ENCODE measurements around the gene ASCL1.

The ASCL1 gene

DNA sequence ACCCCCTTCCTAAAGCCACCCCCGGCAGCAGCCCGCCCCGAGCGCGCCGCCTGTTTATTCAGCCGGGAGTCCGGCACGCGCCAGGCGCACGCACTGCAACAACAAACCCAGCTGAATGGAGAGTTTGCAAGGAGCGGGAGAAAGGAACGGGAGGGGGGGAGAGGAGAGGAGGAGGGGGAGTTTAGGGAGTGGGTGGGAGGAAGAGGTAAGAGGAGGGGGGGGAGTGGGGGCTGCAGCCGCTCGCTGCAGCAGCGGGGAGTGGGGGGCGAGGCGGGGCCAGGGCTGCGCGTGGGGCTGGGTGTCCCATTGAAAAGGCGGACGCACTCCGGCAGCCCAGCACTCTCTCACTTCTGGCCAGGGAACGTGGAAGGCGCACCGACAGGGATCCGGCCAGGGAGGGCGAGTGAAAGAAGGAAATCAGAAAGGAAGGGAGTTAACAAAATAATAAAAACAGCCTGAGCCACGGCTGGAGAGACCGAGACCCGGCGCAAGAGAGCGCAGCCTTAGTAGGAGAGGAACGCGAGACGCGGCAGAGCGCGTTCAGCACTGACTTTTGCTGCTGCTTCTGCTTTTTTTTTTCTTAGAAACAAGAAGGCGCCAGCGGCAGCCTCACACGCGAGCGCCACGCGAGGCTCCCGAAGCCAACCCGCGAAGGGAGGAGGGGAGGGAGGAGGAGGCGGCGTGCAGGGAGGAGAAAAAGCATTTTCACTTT is at the start of gene ASCL1:
TSS of gene ASCL1 (plus strand) at position 336 of the 712 bp plus-strand sequence. CDS start 571 bp downstream, outside the sequence.
- no peak for DNase-seq (ENCODE audit: low spot score)

DNA sequence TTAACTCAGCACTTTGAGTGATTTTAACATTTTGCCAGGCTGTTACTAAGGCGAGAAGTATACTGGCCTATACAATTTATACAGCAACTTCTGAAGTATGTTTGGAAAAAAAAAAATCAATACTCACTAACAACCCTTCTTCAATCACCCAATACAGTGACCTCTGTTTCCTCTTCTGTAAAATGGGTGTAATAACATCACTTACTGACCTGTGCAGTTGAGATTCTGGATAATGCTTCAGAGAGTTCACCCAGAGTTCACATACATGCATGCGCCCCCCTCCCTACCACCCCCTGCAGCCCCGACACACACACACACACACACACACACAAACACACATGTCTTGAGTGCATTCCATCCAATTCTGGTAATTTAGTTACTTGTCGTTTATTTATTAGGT is 49.6 kb upstream of the ASCL1 start:
- no peak for DNase-seq (ENCODE audit: low spot score)

DNA sequence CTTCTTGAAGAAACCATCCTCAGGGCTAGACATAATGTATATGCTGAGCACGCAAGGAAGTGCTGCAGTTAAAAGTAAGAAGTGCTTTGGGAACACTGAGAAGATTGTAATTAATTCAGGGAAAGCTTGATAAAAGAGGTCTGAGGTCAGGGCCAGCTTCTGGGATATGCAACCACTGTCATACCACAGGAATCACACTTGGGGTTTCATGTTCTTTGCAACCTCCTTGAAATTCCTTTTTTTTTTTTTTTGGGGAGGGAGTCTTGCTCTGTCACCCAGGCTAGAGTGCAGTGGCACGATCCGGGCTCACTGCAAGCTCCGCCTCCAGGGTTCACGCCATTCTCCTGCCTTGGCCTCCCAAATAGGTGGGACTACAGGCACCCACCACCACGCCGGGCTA is 47.3 kb upstream of the ASCL1 start:
- DNase-seq (ENCODE audit: low spot score), result no peak

DNA sequence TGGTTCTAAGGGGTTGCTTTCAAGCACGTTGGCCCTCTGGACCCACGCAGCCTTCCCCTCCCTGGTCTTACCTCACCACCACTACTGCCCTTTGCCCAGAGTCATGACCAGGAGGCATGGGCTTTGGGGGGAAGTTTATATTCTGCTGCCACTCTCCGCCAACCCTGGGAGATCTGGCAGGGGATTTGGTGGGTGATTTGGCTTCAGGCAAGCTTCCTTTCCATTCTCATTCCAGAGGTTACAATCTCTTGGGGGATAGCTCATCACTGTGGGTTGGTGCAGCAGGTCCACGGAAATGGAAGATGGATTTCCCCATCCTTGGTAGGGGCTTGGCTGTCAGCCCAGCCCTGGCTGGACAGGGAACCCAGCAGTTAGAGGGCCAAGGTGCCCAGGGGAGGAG is 46.7 kb upstream of the ASCL1 start:
- no peak for DNase-seq (ENCODE audit: low spot score)

DNA sequence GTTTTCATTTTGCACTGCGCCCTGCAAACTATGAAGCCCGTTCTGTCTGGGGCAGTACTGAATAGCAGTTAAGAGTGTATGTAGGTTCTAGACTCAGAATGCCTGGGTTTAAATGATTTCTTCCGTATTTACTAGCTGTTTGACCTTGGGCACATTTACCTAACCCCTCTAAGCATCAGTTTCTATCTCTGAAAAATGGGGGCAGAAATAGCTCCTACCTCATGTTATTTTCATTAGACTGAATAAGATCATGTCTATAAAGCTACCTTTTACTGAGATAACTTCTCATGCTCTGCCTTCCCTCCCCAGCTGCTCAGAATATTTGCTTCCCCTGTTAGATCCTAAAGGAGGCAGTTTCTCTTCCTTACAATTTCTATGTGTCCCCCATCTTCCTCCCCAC is 46.2 kb upstream of the ASCL1 start:
- DNase-seq (ENCODE audit: low spot score), result no peak

DNA sequence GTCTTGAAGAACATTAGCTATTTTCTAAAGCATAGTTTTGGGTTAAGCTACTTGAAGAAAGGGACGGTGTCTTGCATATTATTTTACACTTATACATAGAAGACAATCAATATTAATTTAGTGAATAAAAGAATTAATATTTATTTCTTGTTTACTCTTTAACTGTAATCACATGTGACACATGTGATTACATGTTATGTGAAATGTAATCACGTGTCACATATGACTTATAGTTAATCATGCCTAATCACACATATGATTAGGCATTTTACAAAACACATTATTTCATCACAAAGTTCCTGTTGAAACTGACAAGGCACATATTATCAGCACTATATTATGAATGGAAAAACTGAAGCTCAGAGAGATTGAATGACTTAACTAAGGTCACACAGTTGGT is 45.2 kb upstream of the ASCL1 start:
- DNase-seq (ENCODE audit: low spot score), result no peak

DNA sequence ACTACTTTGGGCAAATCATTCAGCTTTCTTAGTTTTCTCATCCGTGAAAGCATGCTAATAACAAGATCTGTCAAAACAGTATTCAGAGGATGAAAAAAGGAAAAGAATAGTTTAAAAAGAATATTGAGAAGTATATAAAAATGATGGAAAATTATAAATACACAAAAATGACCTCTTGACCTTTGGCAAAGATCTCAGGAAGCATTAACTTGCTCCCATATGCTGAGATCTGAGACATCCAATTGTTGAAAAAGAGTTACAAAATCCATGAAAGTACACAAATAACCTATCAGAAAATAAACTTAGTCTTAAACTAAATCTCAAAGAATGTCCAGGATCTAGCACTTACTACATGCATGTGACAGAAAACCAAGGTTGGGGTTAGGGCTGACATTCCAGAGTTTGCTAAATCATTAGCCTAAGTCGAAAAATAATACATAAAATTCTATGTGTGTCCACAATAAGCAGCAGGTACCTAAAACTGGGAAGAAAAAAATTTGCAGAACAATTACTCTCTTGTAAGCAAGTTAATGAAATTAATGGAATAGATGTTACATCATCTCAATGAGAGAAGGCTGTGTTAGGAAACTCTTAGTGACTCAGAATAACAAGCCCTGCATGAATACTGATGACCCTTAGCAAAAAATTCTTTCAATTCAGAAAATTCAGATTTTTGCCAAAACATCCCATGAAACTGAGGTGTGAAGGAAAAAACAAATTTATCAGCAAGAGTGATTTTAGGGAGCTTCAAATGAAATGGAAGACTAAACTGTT is 43.8 kb upstream of the ASCL1 start:
- DNase-seq (ENCODE audit: low spot score), result no peak

DNA sequence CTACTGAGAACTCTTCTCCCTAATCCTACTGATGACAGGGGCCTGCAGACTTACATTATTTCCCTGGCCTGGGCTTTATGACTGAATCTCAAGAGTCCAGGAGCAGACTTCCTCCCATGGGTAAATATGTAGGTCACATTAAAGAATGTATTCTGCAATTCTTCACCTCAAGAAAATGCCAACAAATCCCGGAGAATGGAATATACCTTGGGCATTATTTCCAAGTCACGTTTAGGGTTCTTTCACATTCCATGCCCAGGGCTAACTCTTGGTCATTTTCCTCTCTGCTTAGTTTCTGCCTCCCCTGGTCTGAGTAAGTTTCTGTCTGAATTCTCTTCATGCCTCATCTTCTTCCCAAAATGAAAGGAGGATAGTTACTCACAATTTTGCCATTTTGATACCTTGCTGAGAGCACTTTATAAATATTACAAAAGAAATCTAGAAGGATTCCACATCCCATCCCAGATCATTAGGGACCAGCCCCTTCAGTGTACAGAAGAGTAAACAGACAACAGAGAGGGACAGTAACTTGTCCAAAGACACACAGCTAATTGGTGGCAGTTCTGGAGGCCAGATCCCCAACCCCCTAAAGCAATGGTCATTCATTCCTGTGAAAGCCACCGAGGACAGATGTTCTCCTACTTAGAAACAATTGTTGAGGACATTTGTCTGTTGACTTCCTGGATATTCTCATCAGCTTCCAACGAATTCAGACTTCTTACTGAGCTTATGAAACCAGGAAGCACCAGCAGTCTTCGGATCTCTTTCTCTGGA is 41.0 kb upstream of the ASCL1 start:
- DNase-seq (ENCODE audit: low spot score), result no peak

DNA sequence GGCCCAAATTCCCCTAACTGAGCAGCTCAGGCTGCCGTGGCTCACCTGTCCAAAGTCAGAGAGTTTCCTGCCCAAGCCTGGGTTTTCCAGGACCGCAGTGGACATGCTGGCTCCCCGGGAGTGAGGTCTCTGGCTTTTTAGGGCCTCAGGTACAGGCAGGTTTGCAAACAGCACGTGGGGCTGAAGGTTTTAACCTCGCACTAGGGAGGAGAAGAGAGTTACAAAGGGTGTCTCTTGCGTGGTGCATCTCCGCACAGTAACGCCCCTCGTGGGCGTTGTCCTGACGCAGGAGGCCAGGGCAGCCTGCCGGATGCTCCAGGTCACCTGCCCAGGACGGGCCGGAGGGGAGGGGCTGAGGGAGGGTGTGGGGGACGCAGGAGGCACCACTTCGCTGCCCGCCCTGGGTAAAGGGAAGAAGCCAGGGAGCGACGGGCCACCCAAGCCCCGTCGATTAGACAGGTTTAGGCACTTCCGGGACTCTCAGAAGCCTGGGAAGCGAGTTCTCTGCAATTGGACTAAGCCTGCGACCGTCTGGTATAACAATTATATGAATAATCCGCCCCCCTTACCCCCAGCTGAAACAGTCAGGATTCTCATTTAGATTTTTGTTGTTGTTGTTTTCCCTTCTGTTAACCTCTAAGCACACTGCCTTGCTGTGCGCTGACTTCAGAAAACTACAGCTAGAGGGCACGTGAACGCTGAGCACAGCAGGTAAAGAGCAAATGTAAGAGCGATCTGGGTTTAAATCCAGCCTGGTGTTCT is 40.3 kb upstream of the ASCL1 start, which contains the start of gene PAH:
TSS of gene PAH (minus strand) at position 219 of the 762 bp plus-strand sequence. CDS start at position 105, 114 bp downstream.
- DNase-seq (ENCODE audit: low spot score), result no peak

DNA sequence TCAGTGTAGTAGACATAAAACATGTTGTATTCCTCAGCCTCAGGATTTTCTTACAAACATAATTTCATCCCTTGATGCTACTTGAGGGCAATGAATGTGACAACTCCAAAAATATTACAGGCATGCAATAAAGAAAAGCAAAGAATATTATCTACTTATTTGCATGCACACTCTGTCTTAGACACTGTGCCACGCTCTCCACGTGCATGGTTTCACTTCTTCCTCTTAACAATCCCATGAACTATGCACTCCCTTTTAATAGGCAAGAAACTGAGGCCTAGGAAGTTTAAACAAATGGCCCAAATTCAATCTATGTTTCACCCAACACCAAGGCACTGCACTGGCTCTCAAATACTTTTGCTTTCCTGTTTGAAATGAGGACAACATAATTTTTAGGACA is 38.6 kb upstream of the ASCL1 start:
- no peak for DNase-seq (ENCODE audit: low spot score)

DNA sequence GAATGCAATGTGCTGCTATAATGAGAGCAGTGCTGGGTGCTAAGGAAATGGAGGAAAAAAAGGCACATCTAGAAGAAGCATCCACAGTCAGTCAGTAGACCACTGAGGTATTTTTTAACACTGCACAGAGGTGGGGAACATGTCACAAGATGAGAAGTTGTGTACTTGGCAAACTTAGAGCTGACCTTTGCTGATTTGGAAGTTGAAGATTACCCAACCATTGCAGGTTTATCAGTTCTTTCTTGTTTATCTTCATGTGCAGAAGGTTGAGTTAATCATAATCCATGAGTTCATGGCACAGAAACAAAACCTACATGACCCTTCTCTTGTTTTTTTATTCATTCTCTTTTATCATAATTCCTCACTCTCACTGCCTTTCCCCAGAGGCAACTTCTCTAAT is 37.2 kb upstream of the ASCL1 start:
- DNase-seq (ENCODE audit: low spot score), result no peak

DNA sequence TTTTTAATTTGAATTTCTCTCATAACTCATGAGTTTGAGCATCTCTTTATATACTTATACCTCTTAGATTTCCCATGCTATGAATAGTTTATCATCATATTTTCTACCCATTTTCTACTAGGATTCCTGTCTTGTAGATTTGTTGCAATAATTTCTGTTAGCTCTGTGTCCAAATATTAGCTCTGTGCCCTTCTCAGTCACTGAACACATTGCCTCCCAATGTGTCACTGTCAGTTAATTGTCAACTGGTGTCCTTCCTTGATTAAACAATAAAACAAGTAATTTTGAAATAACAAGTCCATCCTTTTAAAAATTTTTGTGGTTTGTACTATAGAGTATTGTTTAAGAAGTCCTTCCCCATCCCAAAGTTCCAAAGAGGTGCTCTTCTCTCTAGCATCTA is 36.2 kb upstream of the ASCL1 start:
- DNase-seq (ENCODE audit: low spot score), result no peak

DNA sequence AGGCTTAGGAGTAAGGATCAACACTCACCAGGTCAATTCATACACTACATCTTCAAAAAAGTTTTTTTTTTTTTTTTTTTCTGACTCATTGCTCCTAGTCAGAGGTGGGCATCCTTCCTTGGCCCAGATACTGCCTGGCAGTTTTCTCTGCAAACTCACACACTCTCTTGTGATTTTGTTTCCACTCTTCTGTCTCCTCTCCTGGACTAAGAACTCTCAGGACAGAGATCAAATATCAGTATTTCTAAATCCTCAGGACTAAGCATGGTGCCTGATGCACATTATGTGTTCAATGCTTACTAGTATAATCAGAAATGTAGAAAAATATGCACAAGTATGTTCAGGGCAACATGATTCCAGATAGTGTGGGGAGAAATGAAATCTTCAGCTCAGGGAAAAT is 30.3 kb upstream of the ASCL1 start:
- DNase-seq (ENCODE audit: low spot score), result no peak

DNA sequence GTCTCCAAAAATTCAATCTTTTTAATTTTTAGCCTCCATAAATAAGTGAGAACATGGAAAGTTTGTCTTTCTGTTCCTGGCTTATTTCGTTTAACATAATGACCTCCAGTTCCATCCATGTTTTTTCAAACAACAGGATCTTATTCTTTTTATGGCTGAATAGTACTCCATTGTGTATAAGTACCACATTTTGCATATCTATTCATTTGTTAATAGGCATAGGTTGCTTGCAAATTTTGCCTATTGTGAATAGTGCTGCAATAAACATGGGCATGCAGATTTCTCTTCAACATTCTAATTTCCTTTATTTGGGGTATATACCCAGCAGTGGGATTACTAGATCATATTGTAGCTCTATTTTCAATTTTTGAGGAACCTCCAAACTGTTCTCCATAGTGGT is 24.3 kb upstream of the ASCL1 start:
- DNase-seq (ENCODE audit: low spot score), result no peak

DNA sequence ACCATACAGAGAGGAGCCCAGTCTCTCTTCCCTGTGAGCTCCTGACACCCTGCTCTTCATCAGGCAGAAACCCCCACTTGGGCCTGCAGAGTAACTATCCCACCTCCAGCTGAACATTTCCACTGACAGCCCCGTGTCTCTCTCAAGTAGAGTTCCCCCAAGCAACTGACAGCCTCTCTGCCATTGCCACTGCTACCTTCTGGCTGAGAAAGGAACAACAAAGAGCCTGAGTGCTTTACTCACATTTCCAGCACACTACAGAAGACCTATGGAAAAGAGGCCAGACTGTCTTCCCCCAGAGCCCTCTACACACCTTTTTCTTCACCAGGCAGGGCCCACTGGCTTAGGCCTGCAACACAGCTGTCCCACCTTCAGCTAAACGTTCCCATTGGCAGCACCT is 18.4 kb upstream of the ASCL1 start:
- DNase-seq (ENCODE audit: low spot score), result no peak

DNA sequence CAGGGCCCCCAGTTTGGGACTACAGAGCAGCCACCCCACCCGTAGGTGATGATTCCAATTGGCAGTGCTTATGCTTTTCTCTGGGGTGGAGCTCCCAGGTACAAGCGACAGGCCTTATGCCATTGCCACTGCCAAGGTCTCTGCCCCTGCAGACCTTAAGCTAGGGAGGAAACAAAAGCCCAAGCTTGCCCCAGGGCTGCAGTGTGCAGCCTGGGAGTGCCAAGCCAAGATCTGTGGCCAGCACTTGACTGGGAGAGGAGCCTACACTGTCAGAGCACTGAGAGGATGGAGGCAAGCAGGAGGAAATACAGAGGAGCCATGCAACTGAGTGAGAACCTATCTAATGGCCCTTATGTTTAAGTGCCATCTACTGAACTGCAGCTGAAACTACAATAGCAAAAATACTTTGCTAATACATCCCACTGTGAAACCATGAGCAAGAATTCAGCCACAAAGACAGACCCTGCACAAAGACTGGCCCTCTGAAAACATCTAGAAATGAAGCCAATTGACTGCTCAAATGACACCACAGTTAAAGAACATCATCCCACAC is 17.7 kb upstream of the ASCL1 start:
- no peak for DNase-seq (ENCODE audit: low spot score)

DNA sequence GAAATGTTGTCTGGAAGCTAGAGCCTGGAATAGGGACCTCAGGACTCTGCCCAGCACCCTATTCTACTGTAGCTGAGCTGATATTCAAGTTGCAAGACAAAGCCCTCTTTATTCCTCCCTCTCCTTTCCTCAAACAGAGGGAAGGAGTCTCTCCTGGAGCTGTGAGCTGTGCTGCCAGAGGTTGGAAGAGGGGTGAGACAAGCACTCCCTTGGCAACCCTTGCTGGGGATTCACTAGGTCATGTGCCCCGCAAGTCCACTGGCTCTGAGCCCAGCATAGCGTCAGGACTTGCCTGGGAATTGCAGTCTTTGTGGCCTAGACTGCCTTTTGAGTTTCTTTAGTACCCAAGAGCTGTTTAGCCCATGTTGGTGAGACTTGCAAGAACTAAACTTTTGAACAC is 11.4 kb upstream of the ASCL1 start:
- no peak for DNase-seq (ENCODE audit: low spot score)

DNA sequence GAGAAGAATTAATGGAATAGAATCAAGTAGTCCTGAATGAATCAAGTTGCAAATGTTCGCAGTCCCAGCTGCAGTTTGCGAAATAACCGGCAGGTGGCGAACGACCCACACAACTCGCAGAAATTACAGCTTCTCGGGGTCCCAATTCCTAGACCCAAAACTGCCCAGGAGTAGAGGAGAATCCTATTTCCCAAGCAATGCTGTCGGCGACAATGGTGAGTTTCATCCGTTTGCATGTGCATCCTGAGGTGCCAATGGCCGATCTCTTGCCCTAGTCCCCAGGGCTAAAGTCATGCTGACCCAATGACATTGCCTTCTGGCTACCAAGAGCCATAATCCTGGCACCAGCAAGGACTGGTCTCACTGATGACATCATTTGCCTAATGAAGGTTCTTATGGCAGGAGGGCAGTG is 8.5 kb upstream of the ASCL1 start:
- DNase-seq (ENCODE audit: low spot score), result peak; percentile 63

DNA sequence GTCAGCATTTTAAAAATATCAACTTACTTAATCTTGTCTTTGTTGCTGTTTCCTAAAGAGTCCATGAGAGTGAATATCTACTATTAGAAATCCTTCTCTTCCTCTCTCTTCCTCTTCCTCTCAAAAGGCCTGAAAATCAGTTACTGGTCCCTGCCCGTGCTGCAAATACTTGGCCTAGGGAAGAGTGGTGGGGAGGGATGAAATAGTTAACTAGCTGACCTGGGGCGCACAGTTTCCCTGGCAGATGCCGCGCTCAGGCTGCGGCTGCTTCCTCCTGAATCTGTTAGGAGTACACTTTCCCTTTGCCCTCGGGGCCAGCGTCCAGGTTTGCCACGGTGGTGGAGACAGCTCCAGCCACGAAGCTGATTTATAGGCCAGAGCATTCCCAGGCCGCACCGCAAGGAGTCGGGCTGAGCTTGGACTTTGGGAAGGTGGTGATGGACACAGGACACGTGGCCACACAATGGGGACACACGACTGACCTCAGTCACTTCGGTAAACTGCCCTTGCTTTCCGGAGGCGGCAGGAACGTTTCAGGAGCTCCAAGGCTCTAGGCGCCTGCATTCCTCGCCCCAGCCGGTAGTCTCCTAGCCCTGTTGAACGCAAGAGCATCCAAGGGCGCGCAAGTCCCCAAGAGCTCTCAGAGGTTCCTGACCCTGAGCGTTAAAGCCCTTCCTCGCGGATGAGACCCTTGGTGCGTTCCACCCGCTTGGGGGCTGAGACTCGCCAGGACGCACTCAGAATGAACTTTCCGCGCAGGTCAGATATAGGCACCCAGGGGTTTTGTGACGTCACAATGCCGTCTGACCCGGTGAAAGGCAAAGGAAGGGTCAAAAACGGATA is 7.1 kb upstream of the ASCL1 start:
- no peak for DNase-seq (ENCODE audit: low spot score)

DNA sequence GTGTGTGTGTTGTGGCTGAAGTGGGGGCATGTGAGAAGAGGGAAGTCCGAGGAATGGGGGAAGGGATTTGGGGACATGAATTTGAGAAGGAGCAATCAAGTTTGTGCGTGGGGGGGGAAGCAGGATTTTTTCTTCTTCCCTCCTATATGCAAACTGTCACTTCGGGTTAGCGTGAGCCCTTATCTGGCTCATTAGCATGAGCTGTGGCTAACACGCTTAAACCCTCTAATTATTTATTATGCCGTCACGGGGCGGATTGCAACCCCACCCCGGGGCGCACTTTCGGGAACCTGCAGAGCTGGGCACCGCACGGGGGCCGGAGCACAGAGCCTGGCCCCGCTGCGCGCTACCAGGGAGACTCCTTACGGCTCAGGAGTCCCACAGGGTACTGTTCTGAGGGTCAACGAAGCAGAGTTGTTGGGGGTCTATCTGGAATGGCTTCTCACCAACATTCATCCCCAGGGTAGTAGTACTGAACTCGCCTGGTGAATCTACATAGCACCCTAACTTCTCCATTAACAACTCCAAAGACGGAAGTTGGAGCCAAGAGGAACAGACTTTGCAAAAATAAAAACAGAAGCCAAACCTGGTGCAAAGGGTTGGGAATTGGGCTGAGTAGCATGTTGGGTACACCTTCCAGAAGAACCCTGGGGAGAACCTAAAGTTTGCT is 6.4 kb upstream of the ASCL1 start:
- no peak for DNase-seq (ENCODE audit: low spot score)
